Lung (tissue), 12 donors: ENCODE results near the gene CRTAC1. TPM values are rescaled to one million over a fixed set of nuclear protein-coding genes. Genes with fewer than 3 reads are reported as not detected.

Source experiments
- ATAC-seq: fragments of 200-7000 bp; cut with Tn5 transposase; one replicate; pipeline ENCODE4 v1.9.1; 2020; ENCODE audit warnings: moderate number of reproducible peaks; ENCODE audit not compliant: insufficient read depth, low FRiP score
- DNase-seq, 3 donors: peaks; one replicate each; pipeline ENCODE4 v3.0.0-alpha.2; 2013 to 2017
- H3K27ac ChIP-seq, 2 donors: one replicate each; pipeline ENCODE4 v1.5.1; 2013; ENCODE audit warnings: mild to moderate bottlenecking in 2 of 2, moderate library complexity in 2 of 2, control low read depth in 1 of 2, inconsistent platforms in 1 of 2, low read depth in 1 of 2, low read length in 1 of 2
- H3K27me3 ChIP-seq, 3 donors: one replicate each; pipeline ENCODE4 v1.5.1; 2013; ENCODE audit warnings: low read length in 2 of 3; ENCODE audit not compliant: control insufficient read depth in 3 of 3, insufficient read depth in 3 of 3
- H3K36me3 ChIP-seq, 4 donors: one replicate each; pipeline ENCODE4 v1.5.1; 2013; ENCODE audit warnings: low read length in 4 of 4, mild to moderate bottlenecking in 1 of 4, moderate library complexity in 1 of 4; ENCODE audit not compliant: control insufficient read depth in 4 of 4, insufficient read depth in 4 of 4
- H3K4me1 ChIP-seq, 5 donors: one replicate each; pipeline ENCODE4 v1.5.1; 2013; ENCODE audit warnings: low read length in 5 of 5, mild to moderate bottlenecking in 2 of 5, moderate library complexity in 1 of 5; ENCODE audit not compliant: control insufficient read depth in 5 of 5, insufficient read depth in 5 of 5
- H3K4me3 ChIP-seq: one replicate; pipeline ENCODE4 v1.5.1; 2013; ENCODE audit warnings: mild to moderate bottlenecking, control low read depth, moderate library complexity
- H3K9ac ChIP-seq, 2 donors: one replicate each; pipeline ENCODE4 v1.5.1; 2013; ENCODE audit warnings: low read length in 2 of 2, control low read depth in 1 of 2; ENCODE audit not compliant: insufficient read depth in 1 of 2
- H3K9me3 ChIP-seq, 4 donors: one replicate each; pipeline ENCODE4 v1.5.1; 2013; ENCODE audit warnings: low read length in 3 of 4, mild to moderate bottlenecking in 1 of 4, moderate library complexity in 1 of 4; ENCODE audit not compliant: control insufficient read depth in 4 of 4, insufficient read depth in 3 of 4
- CTCF ChIP-seq: IDR thresholded peaks from 2 replicates; pipeline ENCODE4 v1.5.1; 2012; ENCODE audit warnings: mild to moderate bottlenecking; ENCODE audit errors: control extremely low read depth, extremely low read depth
- WGBS, 2 donors: extraction: QIAGEN DNeasy Blood & Tissue Kit; methylation state at CpG; one replicate each; pipeline ENCODE4 v1.1.7; 2013; 5-methylcytosine and 5-hydroxymethylcytosine counted together
- polyA plus RNA-seq, 2 donors: library from polyadenylated mRNA; stranded (reverse); fragments of 200-250 nt; gene quantifications; one replicate each; pipeline ENCODE4 v1.2.1, GENCODE V29; 2013
- total RNA-seq, 2 donors: library from RNA; depleted of rRNA in 1 of 2; stranded (reverse); fragments of >200 nt in 1 of 2; gene quantifications; one replicate each; pipeline ENCODE4 v1.2.1, GENCODE V29; 2014 to 2021
- donor health status: control.
- donor health status: control.
- donor health status: Bipolar disorder and iron deficiency.
- donor health status: healthy.
- donor health status: DM: yes; HTN: yes; CAD: no.

CRTAC1 gene
- total and polyA plus RNA-seq, 4 donors, result 45.8 to 82.4 (median 54.3) TPM

DNA sequence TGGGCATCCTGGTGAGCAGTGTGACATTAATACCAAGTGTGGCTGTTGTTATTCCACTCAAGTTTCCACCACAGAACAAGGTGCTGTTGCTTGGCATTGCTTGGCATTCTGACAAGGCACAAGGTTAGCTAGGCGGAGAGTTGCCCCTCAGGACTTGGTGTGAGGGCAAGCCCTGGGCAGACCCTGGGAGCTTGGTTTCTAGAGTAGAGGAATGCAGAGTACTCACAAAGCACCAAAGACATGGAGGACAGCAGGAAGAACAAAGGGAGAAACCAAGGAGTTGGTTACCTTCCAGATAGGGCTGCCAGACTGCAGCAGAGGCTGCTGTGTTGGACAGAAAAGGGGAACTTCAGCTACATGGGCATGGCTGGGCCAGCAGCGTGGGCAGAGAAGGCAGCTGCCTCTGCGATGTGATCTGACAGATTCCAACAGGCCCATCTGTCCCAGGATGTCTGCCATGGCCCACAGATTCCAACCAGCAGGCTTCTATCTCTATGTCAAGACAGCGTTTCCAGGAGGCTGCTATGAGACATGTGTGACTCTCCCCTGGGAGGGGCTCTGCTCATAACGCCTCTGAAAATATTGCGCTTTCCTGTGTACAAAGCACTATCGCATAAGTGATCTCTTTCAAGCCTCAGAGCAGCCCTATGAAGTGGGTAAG lies 178.9 kb downstream of the CRTAC1 start:
- peaks cover 0 to 37% (median 25%) of the 10 kb centered on the region in 3 donors for H3K27me3 ChIP-seq
- no peak overlapping the region for H3K4me3 ChIP-seq
- TF ChIP-seq CTCF, result no peak
- DNase-seq, result no peak
- ATAC-seq, result no peak
- H3K27ac ChIP-seq, result no peak overlapping the region
- H3K9me3 ChIP-seq, result no peaks in the 10 kb centered on the region
- 68 to 76% methylated on average over 7 of the region's 7 CpGs for WGBS, 2 donors
- H3K36me3 ChIP-seq, result no peaks in the 10 kb centered on the region
- no peak overlapping the region for H3K9ac ChIP-seq
- peaks cover 0 to 6% (median 0%) of the 10 kb centered on the region in 5 donors for H3K4me1 ChIP-seq

GRCh38 chr10:97850446-97850845 lies 180.0 kb downstream of the CRTAC1 start:
- DNase-seq, result peak; percentile 13 to 28 (median 23)
- ATAC-seq, result no peak
- Histone ChIP-seq H3K27ac (no peak overlapping the region), H3K9ac (no peak overlapping the region), H3K4me1 (peaks cover 0 to 6% (median 0%) of the 10 kb centered on the region in 5 donors), H3K27me3 (peaks cover 0 to 37% (median 25%) of the 10 kb centered on the region in 3 donors), H3K9me3 (no peaks in the 10 kb centered on the region), H3K36me3 (no peaks in the 10 kb centered on the region), H3K4me3 (no peak overlapping the region)
- WGBS, 2 donors, result 18% methylated on average over 13 of the region's 13 CpGs
- no peak for TF ChIP-seq CTCF

GRCh38 chr10:97849687-97850402 lies 180.6 kb downstream of the CRTAC1 start, which contains the start of gene GOLGA7B:
TSS of gene GOLGA7B (plus strand) at chr10:97849843. CDS start at chr10:97850304, 461 bp downstream.
- H3K9me3 ChIP-seq, result no peaks in the 10 kb centered on the region
- H3K27ac ChIP-seq, result no peak within 1 kb of the TSS
- no peak for TF ChIP-seq CTCF
- peaks cover 0 to 6% (median 0%) of the 10 kb centered on the region in 5 donors for H3K4me1 ChIP-seq
- 1 to 2% methylated on average over 50 to 86 of the region's 87 CpGs for WGBS, 2 donors
- H3K27me3 ChIP-seq, result peaks cover 0 to 37% (median 25%) of the 10 kb centered on the region in 3 donors
- no peaks in the 10 kb centered on the region for H3K36me3 ChIP-seq
- ATAC-seq (peak; percentile 60), DNase-seq (peak; percentile 49 to 78 (median 71))
- peak within 1 kb of the TSS; percentile 42 for H3K4me3 ChIP-seq
- no peak within 1 kb of the TSS for H3K9ac ChIP-seq
